NCI-H460 (cell line): Measurements from ENCODE around the gene CLDN4. TPM values are rescaled to one million over a fixed set of nuclear protein-coding genes. Genes with fewer than 3 reads are reported as not detected.
A peak's percentile ranks its signal among the peaks of the same experiment; 100 is the strongest.
"Not testable (repeated sequence)": the region's sequence is repeated elsewhere in the genome, so short reads cannot be mapped to it uniquely, and the experiment has no call there.

Source experiments
- DNase-seq: peaks from one replicate; pipeline ENCODE4 v3.0.0-alpha.2; 2016; ENCODE audit warnings: low read depth; ENCODE audit errors: extremely low read depth
- polyA plus RNA-seq: library from polyadenylated mRNA; depleted of rRNA; stranded (reverse); fragments of >200 nt; gene quantifications from 2 replicates; pipeline ENCODE4 v1.2.3, GENCODE V29; 2014; cell fraction: nucleus; rRNA removed
- total RNA-seq: library from RNA; depleted of rRNA; stranded (reverse); fragments of >200 nt; shearing (Covaris generic); gene quantifications from 2 replicates; pipeline ENCODE4 v1.2.3, GENCODE V29; 2014; rRNA removed

Gene CLDN4, protein sequence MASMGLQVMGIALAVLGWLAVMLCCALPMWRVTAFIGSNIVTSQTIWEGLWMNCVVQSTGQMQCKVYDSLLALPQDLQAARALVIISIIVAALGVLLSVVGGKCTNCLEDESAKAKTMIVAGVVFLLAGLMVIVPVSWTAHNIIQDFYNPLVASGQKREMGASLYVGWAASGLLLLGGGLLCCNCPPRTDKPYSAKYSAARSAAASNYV
- 24.9 and 25.3 TPM in 2 replicates for total RNA-seq
- 34.8 and 38.9 TPM in 2 replicates for polyA plus RNA-seq

DNA sequence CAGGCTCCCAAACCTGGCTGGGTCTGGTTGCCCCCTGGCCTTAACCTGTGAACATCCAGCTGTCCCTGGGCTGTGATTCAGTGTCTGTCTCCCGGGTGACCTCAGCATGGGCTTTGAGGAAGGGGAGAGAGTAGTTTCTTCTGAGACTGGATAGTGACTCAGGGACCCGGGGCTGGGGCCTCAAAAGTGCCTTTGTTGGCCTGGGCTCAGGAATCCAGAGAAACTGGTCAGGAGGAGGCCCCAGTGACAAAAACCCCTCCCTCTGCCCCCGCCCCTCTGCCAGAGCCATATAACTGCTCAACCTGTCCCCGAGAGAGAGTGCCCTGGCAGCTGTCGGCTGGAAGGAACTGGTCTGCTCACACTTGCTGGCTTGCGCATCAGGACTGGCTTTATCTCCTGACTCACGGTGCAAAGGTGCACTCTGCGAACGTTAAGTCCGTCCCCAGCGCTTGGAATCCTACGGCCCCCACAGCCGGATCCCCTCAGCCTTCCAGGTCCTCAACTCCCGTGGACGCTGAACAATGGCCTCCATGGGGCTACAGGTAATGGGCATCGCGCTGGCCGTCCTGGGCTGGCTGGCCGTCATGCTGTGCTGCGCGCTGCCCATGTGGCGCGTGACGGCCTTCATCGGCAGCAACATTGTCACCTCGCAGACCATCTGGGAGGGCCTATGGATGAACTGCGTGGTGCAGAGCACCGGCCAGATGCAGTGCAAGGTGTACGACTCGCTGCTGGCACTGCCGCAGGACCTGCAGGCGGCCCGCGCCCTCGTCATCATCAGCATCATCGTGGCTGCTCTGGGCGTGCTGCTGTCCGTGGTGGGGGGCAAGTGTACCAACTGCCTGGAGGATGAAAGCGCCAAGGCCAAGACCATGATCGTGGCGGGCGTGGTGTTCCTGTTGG, at the start of gene CLDN4:
TSS of gene CLDN4 (plus strand) at position 316 of the 903 bp plus-strand sequence. CDS start at position 522, 206 bp downstream.
- DNase-seq: peak; percentile 64

DNA sequence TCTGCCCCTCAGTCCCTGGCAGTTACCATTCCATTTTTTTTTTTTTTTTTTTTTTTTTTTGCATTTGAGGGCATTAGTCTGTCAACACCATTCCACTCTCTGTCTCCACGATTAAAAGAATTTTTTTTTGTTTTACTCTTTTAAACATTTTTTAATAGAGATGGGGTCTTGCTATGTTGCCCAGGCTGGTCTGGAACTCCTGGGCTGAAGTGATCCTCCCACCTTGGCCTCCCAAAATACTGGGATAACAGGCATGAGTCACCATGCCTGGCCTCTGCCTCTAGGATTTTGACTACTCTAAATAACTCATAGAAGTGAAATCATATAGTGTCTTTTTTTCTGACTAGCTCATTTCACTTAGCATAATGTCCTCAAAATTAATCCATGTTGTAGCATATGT, 44.2 kb upstream of the CLDN4 start:
- DNase-seq: no peak

DNA sequence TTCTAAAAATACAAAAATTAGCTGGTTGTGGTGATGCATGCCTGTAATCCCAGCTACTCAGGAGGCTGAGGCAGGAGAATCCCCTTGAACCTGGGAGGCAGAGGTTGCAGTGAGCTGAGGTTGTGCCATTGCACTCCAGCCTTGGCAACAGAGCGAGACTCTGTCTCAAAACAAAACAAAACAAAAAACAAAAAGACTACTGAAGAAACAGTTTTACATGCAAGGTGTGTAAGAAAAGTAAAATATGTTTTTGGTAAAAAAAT, 43.1 kb upstream of the CLDN4 start:
- DNase-seq: not testable (repeated sequence)

DNA sequence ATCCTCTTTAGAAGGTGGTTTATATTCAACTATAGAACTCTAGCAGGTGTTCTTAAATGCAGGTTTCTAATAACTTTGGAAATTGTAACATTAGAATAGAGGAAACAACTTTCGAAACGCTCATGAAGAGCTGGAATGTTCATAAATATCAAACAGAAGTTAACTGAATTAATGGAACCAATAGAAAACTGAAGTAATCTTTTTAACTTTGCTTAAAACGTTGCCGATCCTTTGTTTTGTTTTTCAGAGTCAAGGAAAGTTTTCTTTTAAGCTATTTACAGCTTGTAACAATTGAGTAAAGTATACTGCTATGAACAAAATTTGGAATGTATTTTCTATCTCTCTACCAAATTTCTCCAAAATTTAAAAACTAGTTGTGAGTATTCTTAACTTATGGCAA, 41.7 kb upstream of the CLDN4 start:
- DNase-seq: no peak

DNA sequence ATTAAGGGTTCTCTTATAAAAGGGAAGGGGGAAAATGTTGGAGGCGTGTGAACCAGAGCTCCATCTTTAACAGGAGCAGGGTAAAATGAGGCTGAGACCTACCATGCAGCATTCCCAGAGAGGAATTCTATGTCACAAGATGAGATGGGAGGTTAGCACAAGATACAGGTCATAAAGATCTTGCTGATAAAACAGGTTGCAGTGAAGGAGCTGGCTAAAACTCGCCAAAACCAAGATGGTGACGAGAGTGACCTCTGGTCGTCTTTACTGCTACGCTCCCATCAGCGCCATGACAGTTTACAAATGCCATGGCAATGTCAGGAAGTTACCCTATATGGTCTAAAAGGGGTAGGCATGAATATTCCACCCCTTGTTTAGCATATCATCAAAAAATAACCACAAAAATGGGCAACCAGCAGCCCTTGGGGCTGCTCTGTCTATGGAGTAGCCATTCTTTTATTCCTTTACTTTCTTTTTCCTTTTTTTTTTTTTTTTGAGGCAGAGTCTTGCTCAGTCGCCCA, 39.6 kb upstream of the CLDN4 start:
- DNase-seq: not testable (repeated sequence)

DNA sequence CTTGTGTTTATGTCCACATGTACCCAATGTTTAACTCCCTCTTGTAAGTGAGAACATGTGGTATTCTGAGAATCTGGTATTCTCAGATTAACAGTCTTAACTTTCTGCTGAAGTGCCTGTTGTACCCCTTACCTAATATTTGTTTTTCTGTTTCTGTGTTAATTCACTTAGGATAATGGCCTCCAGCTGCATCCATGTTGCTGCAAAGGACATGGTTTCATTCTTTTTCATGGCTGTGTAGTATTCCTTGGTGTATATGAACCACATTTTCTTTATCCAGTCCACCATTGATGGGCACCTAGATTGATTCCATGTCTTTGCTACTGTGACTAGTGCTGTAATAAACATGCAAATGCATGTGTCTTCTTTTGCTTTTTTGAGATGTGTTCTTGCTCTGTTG, 35.6 kb upstream of the CLDN4 start:
- not testable (repeated sequence) for DNase-seq

DNA sequence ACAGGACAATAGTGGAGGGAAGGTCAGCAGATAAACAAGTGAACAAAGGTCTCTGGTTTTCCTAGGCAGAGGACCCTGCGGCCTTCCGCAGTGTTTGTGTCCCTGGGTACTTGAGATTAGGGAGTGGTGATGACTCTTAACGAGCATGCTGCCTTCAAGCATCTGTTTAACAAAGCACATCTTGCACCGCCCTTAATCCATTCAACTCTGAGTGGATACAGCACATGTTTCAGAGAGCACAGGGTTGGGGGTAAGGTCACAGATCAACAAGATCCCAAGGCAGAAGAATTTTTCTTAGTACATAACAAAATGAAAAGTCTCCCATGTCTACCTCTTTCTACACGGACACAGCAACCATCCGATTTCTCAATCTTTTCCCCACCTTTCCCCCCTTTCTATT, 34.1 kb upstream of the CLDN4 start:
- not testable (repeated sequence) for DNase-seq

DNA sequence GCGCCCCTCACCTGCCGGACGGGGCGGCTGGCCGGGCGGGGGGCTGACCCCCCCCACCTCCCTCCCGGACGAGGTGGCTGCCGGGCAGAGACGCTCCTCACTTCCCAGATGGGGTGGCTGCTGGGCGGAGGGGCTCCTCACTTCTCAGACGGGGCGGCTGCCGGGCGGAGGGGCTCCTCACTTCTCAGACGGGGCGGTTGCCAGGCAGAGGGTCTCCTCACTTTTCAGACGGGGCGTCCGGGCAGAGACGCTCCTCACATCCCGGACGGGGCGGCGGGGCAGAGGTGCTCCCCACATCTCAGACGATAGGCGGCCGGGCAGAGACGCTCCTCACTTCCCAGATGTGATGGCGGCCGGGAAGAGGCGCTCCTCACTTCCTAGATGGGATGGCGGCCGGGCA, 33.6 kb upstream of the CLDN4 start:
- DNase-seq: not testable (repeated sequence)

DNA sequence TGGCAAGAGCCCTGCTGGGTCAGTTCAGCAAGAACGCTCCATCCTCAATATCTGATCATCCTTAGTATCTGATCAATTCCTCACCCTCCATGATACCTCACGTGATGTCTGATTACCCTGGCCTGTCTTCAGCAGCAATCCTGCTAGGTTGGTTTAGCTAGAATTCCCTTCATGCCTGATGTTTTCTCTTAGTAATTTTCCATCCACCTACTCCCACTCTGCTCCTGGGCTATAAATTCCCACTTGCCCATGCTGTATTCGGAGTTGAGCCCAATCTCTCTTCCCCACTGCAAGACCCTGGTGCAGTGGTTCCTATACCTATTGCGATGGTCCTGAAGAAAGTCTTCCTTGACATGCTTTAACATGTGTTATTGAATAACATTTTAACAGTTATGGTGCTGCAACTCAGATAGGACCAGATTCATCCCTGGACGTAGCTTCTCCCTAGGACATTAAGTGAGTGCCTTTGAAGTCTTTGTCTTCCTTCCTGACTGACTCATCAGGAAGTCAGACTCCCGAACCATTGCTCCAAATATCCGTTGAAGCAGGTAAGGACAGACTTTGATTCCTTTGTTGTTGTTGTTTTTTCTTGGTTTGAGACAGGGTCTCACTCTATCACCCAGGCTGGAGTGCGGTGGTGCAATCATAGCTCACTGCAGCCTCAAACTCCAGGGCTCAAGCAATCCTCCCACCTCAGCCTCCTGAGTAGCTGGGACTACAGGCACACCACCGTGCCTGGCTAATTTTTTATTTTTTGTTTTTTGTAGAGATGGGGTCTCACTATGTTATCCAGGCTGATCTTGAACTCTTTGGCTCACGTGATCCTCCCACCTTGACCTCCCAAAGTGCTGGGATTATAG, 31.3 kb upstream of the CLDN4 start:
- DNase-seq: no peak

DNA sequence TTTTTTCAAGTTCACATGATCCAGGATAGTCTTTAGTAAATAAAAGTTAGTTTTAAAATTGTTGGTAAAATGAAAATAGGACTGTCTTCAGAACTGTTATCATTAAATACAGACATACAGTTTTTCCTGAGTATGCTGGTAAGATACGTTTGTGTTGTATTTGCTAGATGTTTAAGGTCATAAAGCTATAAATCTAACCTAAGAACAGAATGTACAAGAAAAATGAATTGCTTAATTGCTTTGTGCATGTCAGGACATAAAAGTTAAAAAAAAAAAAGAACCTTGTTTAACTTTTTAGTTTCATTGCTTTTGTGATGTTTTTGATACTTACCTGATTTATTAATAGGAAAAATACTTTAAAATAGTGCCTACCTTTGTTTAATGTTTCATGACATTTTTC, 29.2 kb upstream of the CLDN4 start:
- no peak for DNase-seq

DNA sequence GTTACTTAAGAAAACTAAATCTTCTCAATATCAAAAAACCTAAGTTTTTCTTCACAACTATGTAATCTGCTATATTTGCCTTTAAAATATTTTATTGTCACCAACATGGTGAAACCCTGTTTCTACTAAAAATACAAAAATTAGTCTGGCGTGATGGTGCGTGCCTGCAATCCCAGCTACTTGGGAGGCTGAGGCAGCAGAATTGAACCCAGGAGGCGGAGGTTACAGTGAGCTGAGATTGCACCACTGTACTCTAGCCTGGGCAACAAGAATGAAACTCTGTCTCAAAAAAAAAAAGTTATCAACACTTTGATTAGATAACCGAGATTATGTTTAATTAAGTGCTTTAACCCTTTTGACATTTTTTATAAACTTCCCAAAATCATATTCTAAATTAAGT, 28.3 kb upstream of the CLDN4 start:
- DNase-seq: no peak

DNA sequence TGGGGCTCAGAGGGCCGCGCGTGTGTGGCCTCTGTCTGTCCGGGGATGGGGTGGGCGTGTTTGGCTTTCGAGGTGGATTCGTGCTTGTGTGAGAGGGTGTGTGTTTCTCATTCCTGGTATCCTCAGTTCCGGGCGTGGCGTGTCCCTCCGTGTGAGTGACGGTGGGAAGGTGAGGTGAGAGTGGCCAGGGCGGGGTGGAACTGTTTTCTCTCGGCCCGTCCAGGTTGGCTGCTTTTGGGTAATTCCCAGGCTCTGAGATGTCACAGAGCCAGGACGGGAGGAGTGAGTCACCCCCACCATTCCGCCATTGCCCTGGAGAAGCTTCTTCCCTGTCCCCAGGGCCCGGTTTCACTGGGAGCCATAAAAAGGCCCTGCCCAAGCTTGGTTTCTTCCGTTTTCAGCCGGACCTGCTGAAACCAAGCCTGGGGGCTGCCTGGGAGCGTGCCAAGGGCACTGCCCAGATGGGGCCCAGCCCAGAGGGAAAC, 21.3 kb upstream of the CLDN4 start:
- no peak for DNase-seq

DNA sequence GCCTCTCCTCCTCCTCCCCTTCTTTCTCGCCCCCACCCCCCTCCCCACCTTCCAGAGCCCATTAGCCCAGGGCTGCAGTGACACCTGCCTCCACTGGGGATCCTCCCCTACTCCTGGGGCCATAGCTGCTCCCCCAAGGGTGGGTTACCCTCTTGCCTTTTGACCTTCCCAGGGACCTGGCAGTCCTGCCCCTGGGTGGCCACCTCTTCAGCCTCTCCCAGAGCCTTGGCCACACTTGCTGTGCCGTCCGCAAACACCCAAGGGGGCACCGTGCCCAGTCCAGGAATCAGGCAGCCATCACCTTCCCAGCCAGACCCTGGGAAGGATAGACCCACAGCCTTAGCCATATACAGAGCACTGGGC, 19.8 kb upstream of the CLDN4 start:
- DNase-seq: no peak

DNA sequence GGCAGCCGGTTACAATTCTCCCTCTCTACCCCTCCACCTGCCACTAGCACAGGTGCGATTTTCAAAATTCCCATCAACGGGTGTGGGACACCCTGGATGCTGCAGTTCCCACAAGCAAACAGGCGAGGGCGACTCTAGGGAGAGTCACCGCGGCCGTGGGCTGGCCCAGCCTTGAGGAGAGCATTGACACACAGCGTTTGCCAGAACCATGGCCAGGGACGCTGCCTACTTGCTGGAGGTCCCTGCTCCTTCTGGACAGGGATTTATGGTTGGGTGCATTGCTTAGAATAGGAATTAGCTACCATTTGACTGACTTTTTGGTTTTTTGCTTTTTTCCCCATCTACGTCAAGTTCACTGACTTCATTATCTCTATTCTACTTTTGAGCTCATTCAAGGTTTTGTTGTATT, 19.0 kb upstream of the CLDN4 start:
- peak; percentile 67 for DNase-seq

DNA sequence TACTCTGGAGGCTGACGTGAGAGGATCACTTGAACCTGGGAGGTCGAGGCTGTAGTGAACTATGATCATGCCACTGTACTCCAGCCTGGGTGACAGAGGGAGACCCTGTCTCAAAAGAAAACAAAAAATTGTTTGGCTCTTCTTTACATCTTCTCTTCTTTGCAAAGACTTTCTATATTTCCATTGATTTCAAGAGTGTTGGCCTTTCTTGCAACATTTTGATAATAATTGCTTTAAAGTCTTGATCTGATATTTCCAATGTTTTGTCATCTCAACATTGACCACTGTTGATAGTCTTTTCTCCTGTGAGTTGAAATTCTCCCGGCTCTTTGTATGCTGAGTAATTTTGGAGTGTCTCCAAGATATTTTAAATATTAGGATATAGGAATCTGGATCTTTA, 17.8 kb upstream of the CLDN4 start:
- DNase-seq: no peak

DNA sequence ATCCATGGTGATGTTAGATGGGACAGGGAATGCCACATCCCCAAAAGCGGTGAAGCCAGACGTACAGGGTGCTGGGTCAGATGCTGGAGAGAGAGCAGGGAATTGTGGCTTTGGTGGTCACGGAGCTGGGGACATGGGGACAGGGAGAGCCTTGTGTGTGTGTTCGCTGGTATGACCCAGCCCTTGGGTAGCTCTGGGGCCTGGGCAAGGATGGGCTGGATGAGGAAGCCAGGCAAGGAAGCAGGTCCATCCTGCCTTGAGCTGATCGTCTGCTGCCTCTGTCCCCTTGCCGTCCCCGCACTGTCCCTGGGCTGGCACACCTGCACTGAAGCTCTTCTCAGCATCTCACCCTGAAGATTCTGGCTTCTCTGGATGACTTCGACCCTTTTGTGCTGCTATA, 15.4 kb upstream of the CLDN4 start:
- DNase-seq: no peak

DNA sequence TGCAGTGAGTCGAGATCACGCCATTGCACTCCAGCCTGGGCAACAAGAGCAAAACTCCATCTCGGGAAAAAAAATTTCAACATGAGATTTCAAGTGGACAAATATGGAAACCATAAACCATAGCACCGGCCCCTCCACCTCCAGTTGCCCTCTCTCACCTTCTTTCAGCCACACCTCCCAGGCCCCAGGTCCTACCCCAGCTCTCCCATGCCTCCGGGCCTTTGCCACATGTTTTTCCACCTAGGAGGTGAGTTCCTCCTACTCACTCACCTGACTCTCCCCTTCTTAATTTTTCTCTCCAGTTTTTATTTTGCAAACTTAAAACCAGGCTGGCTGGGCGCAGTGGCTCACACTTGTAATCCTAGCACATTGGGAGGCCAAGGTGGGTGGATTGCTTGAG, 13.7 kb upstream of the CLDN4 start:
- no peak for DNase-seq

DNA sequence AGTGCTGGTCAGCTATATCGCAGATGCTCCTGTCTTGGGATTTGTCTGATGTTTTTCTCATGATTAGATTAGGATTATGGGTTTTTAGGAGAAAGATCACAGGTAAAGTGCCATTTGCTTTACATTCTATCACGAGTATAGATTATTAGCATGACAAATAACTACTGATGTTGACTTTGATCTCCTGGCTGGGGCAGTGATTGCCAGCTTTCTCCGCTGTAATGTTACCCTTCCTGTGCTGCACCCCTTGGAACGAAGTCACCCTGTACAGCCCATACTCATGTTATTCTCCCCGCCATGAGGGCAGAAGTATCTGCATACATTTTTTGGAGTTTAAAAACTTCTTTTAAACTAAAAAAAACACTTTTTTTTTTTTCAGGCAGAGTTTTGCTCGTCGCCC, 10.8 kb upstream of the CLDN4 start:
- DNase-seq: no peak

DNA sequence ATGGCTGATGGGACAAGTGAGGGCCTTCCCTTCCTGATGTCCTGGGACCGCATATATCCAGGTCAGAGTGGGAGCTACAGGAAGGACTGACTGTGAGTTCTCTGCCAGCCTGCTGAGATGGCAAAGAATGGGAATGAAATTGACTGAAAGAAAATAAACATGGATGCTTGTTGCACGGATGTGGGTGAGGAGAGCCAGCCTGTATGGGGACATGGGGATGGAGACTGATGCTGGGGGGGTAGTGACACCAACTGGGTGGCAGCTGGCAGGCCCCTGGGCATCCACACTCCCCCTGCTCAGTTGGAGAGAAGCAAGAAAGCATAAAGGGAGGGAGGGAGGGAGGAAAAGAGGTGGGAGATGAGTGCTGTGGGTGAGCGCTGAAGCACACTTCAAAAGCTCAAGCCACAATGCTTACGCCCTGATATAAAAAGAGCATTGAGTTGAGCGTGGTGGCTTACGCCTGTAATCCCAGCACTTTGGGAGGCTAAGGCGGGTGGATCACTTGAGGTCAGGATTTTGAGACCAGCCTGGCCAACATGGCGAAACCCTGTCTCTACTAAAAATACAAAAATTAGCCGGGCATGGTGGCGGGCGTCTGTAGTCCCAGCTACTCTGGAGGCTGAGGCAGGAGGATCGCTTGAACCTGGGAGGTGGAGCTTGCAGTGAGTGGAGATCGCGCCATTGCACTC, 9.1 kb upstream of the CLDN4 start:
- not testable (repeated sequence) for DNase-seq
